GM12878 (cell line): ENCODE data around the gene ATXN3. TPM values are rescaled to one million over a fixed set of nuclear protein-coding genes. Genes with fewer than 3 reads are reported as not detected.

Experiments
- ATAC-seq: fragments of 200-7000 bp; cut with Tn5 transposase; 3 replicates; pipeline ENCODE4 v1.9.1; 2020; ENCODE audit warnings: mild to moderate bottlenecking, moderate library complexity
- BruUV-seq: library from RNA; stranded (reverse); fragments of 400-500 nt; replicated peaks from 2 replicates; lab custom pipeline; 2021; lab: Mats Ljungman, UMichigan
- CTCF ChIA-PET: fragments of 300-600 bp; sonication (Branson Sonifier 250); formaldehyde crosslinking; extraction: SDS; loops from one replicate; lab custom pipeline; 2021; ENCODE audit warnings: inconsistent platforms; lab: Yijun Ruan, JAX
- POLR2A ChIA-PET: fragments of 350-600 bp; formaldehyde crosslinking; extraction: SDS; loops from one replicate; lab custom pipeline; 2021; ENCODE audit warnings: inconsistent platforms; lab: Charles Lee
- RAD21 ChIA-PET: fragments of 300-600 bp; sonication (Branson Sonifier 250); formaldehyde crosslinking; loops from one replicate; lab custom pipeline; 2023; ENCODE audit warnings: antibody characterized with exemption; ENCODE audit not compliant: unreplicated experiment; lab: Charles Lee
- SMC1A ChIA-PET: fragments of 300-600 bp; sonication (Branson Sonifier 250); formaldehyde crosslinking; loops from one replicate; lab custom pipeline; 2023; ENCODE audit not compliant: unreplicated experiment, uncharacterized antibody; lab: Charles Lee
- DNase-seq: peaks from one replicate; pipeline ENCODE4 v3.0.0-alpha.2; 2011; ENCODE audit warnings: low read depth, low spot score
- FAIRE-seq: peaks from 3 replicates; lab custom pipeline; 2011; peaks lifted over from hg19 to GRCh38; lab: Jason Lieb, UNC
- H2AFZ ChIP-seq: 2 replicates; pipeline ENCODE4 v1.6.0; 2011; ENCODE audit warnings: low read depth, low read length, control low read depth; ENCODE audit not compliant: control insufficient read depth
- H3K27ac ChIP-seq: 2 replicates; pipeline ENCODE4 v1.5.1; 2011; ENCODE audit warnings: control low read depth; ENCODE audit not compliant: control insufficient read depth, insufficient read depth
- H3K27me3 ChIP-seq, 2 experiments: replicated peaks in 1 of 2; 2 replicates each; pipeline versions ENCODE4 v1.6.0 to v1.6.1; 2011; ENCODE audit warnings: low read length in 1 of 2; ENCODE audit not compliant: control insufficient read depth in 2 of 2, insufficient read depth in 2 of 2
- H3K36me3 ChIP-seq, 2 experiments: 2 replicates each; pipeline ENCODE4 v1.5.1; 2011; ENCODE audit warnings: low read length in 1 of 2; ENCODE audit not compliant: control insufficient read depth in 2 of 2, insufficient read depth in 2 of 2
- H3K4me1 ChIP-seq: 2 replicates; pipeline ENCODE4 v1.6.1; 2011; ENCODE audit warnings: mild to moderate bottlenecking, low read length, moderate library complexity, mixed read lengths; ENCODE audit not compliant: control insufficient read depth, insufficient read depth
- H3K4me2 ChIP-seq: 2 replicates; pipeline ENCODE4 v1.6.0; 2011; ENCODE audit warnings: control low read depth; ENCODE audit not compliant: control insufficient read depth, insufficient read depth
- H3K4me3 ChIP-seq: fragments of 200-600 bp; sonication (generic); 2 replicates; pipeline ENCODE4 v1.5.1; 2016
- H3K79me2 ChIP-seq: 2 replicates; pipeline ENCODE4 v1.6.0; 2011; ENCODE audit warnings: low read length; ENCODE audit not compliant: control insufficient read depth, insufficient read depth
- H3K9ac ChIP-seq: 2 replicates; pipeline ENCODE4 v1.8.0; 2011; ENCODE audit warnings: low read length, control low read depth, mixed read lengths; ENCODE audit not compliant: control insufficient read depth, insufficient read depth
- H3K9me3 ChIP-seq: replicated peaks from 3 replicates; pipeline ENCODE4 v1.5.1; 2011; ENCODE audit warnings: mild to moderate bottlenecking, low read length; ENCODE audit not compliant: control insufficient read depth, insufficient read depth
- H4K20me1 ChIP-seq: 2 replicates; pipeline ENCODE4 v1.6.0; 2011; ENCODE audit not compliant: control insufficient read depth, insufficient read depth
- ASH2L ChIP-seq: fragments of 300-600, 200-600 bp; sonication (generic); IDR thresholded peaks from 2 replicates; pipeline ENCODE4 v1.6.1; 2017; ENCODE audit warnings: low read depth, mild to moderate bottlenecking, borderline replicate concordance
- EGR1 ChIP-seq, 2 experiments: IDR thresholded peaks; 1 replicate in 1 of 2; 2 replicates in 1 of 2; pipeline ENCODE4 v1.6.1; 2011 to 2012; ENCODE audit warnings: low read depth in 2 of 2, low read length in 2 of 2, borderline replicate concordance in 1 of 2, mild to moderate bottlenecking in 1 of 2, moderate library complexity in 1 of 2
- IRF4 ChIP-seq: IDR thresholded peaks from 2 replicates; pipeline ENCODE4 v1.6.1; 2011; ENCODE audit warnings: low read depth, low read length
- KLF5 ChIP-seq: fragments of 450-650 bp; IDR thresholded peaks from 2 replicates; pipeline ENCODE4 v1.6.1; 2014; ENCODE audit warnings: mild to moderate bottlenecking; ENCODE audit not compliant: partially characterized antibody
- PAX5 ChIP-seq: IDR thresholded peaks from 2 replicates; pipeline ENCODE4 v1.6.1; 2011; ENCODE audit warnings: low read depth, low read length, borderline replicate concordance
- SREBF2 ChIP-seq: IDR thresholded peaks from 2 replicates; pipeline ENCODE4 v1.6.1; 2012; ENCODE audit warnings: mild to moderate bottlenecking, low read length
- TARDBP ChIP-seq: IDR thresholded peaks from 2 replicates; pipeline ENCODE4 v1.6.1; 2016; ENCODE audit warnings: borderline replicate concordance
- YY1 ChIP-seq: IDR thresholded peaks from 2 replicates; pipeline ENCODE4 v1.6.1; 2011; ENCODE audit warnings: low read depth, mild to moderate bottlenecking, low read length
- ZNF622 ChIP-seq: fragments of 450-650 bp; IDR thresholded peaks from 2 replicates; pipeline ENCODE4 v1.6.1; 2017; ENCODE audit warnings: mild to moderate bottlenecking, inconsistent platforms
- WGBS: methylation state at CpG from one replicate; pipeline ENCODE4 v1.1.6; 2016; ENCODE audit warnings: low lambda C conversion rate; ENCODE audit not compliant: insufficient replicate concordance, insufficient coverage; ENCODE audit errors: missing lambda C conversion rate; 5-methylcytosine and 5-hydroxymethylcytosine counted together
- in situ Hi-C: fragments of 300-500 bp; cut with MboI; formaldehyde crosslinking; loops from 9 replicates; pipeline ENCODE4 v1.14.3; 2018; ENCODE audit warnings: mixed read lengths
- intact Hi-C: fragments of 100-400 bp; cut with micrococcal nuclease; formaldehyde crosslinking; loops from one replicate; pipeline ENCODE4 v1.14.2; 2022; ENCODE audit not compliant: unreplicated experiment
- polyA plus RNA-seq, 11 experiments: library from polyadenylated mRNA; depleted of rRNA in 4 of 11; unstranded in 6 of 11; stranded (reverse) in 5 of 11; fragments of >200 nt; fragmentation: Nextera tagmentation in 4 of 11; fragmentation: Illumina TruSeq in 1 of 11; extraction: Ambion mirVana in 4 of 11; extraction: Trizol in 1 of 11; gene quantifications; 1 replicate in 1 of 11; 2 replicates in 10 of 11; pipeline versions ENCODE4 v1.2.1 to v1.2.3, GENCODE V29; 2011 to 2016; ENCODE audit warnings: inconsistent platforms in 2 of 11, missing spikeins in 2 of 11, low read depth in 1 of 11
- total RNA-seq, 4 experiments: library from RNA; depleted of rRNA in 3 of 4; stranded (reverse); fragments of >200 nt in 3 of 4; fragmentation: Illumina TruSeq in 1 of 4; extraction: Trizol in 1 of 4; gene quantifications; 2 replicates each; pipeline versions ENCODE4 v1.2.1 to v1.2.3, GENCODE V29; 2013 to 2021
- TF ChIP-seq, protein P1 (sequence below): fragments of 450-650 bp; formaldehyde crosslinking; IDR thresholded peaks from 2 replicates; pipeline ENCODE4 v1.4.0; 2020; ENCODE audit warnings: mild to moderate bottlenecking, moderate library complexity
- TF ChIP-seq, protein P2 (sequence below): fragments of 450-650 bp; conservative IDR thresholded peaks from 2 replicates; pipeline ENCODE4 v1.6.1; 2017; ENCODE audit warnings: mild to moderate bottlenecking, moderate library complexity

Gene ATXN3
- total and polyA plus RNA-seq, 10 of the 15 experiments (the other 5 are each of a cell fraction or from before 2014, with no cell fraction given), result 15.1 to 27.3 (median 19.2) TPM

GRCh38 chr14:92012121-92012748 lies 94.1 kb downstream of the ATXN3 start:
- BruUV-seq, result no TSS peak
- ChIA-PET CTCF (interaction anchor here (0.8 to 2.1 kb wide), 3 partner anchors 16 to 94 kb away, joined by 3 to 15 read pairs (median 3); partner anchors contain the start of gene ATXN3), RAD21 (no interaction called here), SMC1A (interaction anchor here (1.6 kb wide), 1 partner anchor 9 kb away, joined by 3 read pairs; no protein-coding TSS in a partner anchor), POLR2A (no interaction called here)
- H3K27me3 ChIP-seq, result no peaks in the 10 kb centered on the region
- H3K4me3 ChIP-seq, result no peak overlapping the region
- ATAC-seq (no peak), FAIRE-seq (no peak), DNase-seq (no peak)
- 86% methylated on average over 4 of the region's 4 CpGs for WGBS
- H3K4me1 ChIP-seq, result no peaks in the 10 kb centered on the region
- H3K36me3 ChIP-seq, result peaks cover 1 to 32% of the 10 kb centered on the region in 2 experiments
- H3K9me3 ChIP-seq, result no peaks in the 10 kb centered on the region
- H3K27ac ChIP-seq, result no peak overlapping the region
- H3K9ac ChIP-seq, result no peak overlapping the region
- no peaks in the 10 kb centered on the region for H3K79me2 ChIP-seq
- intact Hi-C loops (no loop called here), in situ Hi-C loops (no loop called here)
- no peak overlapping the region for H2AFZ ChIP-seq
- no peak overlapping the region for H3K4me2 ChIP-seq
- H4K20me1 ChIP-seq, result no peaks in the 10 kb centered on the region
- TF ChIP-seq SREBF2 (no peak), EGR1 (IDR thresholded peaks at IDR 0.05; ENCODE audit: borderline replicate concordance in 1 of 2, low read depth in 2 of 2, low read length in 2 of 2) (no peak), YY1 (no peak), ASH2L (no peak)

GRCh38 chr14:92010644-92011043 lies 95.7 kb downstream of the ATXN3 start:
- Histone ChIP-seq H3K4me1 (no peaks in the 10 kb centered on the region), H3K27ac (no peak overlapping the region), H3K27me3 (no peaks in the 10 kb centered on the region), H4K20me1 (no peaks in the 10 kb centered on the region), H3K79me2 (no peaks in the 10 kb centered on the region), H3K9me3 (no peaks in the 10 kb centered on the region), H3K4me2 (no peak overlapping the region), H3K9ac (no peak overlapping the region), H3K4me3 (no peak overlapping the region), H3K36me3 (peaks cover 0 to 25% of the 10 kb centered on the region in 2 experiments), H2AFZ (no peak overlapping the region)
- FAIRE-seq (no peak), ATAC-seq (no peak), DNase-seq (no peak)
- WGBS, result 95% methylated on average over 3 of the region's 3 CpGs
- no TSS peak for BruUV-seq
- ChIA-PET POLR2A (no interaction called here), SMC1A (no interaction called here), RAD21 (no interaction called here), CTCF (interaction anchor here (2.7 kb wide), 1 partner anchor 14 kb away, joined by 13 read pairs; no protein-coding TSS in a partner anchor)
- intact Hi-C loops, result no loop called here
- in situ Hi-C loops, result no loop called here
- no peak for TF ChIP-seq ZNF622
- no peak for TF ChIP-seq KLF5
- TF ChIP-seq, protein P1, sequence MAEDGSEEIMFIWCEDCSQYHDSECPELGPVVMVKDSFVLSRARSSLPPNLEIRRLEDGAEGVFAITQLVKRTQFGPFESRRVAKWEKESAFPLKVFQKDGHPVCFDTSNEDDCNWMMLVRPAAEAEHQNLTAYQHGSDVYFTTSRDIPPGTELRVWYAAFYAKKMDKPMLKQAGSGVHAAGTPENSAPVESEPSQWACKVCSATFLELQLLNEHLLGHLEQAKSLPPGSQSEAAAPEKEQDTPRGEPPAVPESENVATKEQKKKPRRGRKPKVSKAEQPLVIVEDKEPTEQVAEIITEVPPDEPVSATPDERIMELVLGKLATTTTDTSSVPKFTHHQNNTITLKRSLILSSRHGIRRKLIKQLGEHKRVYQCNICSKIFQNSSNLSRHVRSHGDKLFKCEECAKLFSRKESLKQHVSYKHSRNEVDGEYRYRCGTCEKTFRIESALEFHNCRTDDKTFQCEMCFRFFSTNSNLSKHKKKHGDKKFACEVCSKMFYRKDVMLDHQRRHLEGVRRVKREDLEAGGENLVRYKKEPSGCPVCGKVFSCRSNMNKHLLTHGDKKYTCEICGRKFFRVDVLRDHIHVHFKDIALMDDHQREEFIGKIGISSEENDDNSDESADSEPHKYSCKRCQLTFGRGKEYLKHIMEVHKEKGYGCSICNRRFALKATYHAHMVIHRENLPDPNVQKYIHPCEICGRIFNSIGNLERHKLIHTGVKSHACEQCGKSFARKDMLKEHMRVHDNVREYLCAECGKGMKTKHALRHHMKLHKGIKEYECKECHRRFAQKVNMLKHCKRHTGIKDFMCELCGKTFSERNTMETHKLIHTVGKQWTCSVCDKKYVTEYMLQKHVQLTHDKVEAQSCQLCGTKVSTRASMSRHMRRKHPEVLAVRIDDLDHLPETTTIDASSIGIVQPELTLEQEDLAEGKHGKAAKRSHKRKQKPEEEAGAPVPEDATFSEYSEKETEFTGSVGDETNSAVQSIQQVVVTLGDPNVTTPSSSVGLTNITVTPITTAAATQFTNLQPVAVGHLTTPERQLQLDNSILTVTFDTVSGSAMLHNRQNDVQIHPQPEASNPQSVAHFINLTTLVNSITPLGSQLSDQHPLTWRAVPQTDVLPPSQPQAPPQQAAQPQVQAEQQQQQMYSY (CRISPR knock-in tag), result no peak
- no peak for TF ChIP-seq PAX5
- no peak for TF ChIP-seq IRF4
- TF ChIP-seq, protein P2, sequence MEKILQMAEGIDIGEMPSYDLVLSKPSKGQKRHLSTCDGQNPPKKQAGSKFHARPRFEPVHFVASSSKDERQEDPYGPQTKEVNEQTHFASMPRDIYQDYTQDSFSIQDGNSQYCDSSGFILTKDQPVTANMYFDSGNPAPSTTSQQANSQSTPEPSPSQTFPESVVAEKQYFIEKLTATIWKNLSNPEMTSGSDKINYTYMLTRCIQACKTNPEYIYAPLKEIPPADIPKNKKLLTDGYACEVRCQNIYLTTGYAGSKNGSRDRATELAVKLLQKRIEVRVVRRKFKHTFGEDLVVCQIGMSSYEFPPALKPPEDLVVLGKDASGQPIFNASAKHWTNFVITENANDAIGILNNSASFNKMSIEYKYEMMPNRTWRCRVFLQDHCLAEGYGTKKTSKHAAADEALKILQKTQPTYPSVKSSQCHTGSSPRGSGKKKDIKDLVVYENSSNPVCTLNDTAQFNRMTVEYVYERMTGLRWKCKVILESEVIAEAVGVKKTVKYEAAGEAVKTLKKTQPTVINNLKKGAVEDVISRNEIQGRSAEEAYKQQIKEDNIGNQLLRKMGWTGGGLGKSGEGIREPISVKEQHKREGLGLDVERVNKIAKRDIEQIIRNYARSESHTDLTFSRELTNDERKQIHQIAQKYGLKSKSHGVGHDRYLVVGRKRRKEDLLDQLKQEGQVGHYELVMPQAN, result no peak
- TF ChIP-seq TARDBP, result no peak
